ENCODE results near the gene ZNF836.

Gene ZNF836

GRCh38 chr19:52110780-52111179, 60.6 kb downstream of the ZNF836 start:
- peaks cover 52% of the 10 kb centered on the region for H3K9me3 ChIP-seq (ENCODE audit: low read length)
- peaks cover 34% of the 10 kb centered on the region for H3K36me3 ChIP-seq (ENCODE audit: insufficient read depth, low read length)
- no peaks in the 10 kb centered on the region for H3K4me1 ChIP-seq (ENCODE audit: insufficient read depth, low read length)
- H2AFZ ChIP-seq (ENCODE audit: low read depth, low read length) = no peak overlapping the region
- H3K27me3 ChIP-seq (ENCODE audit: insufficient read depth, low read length) = no peaks in the 10 kb centered on the region
- H3K4me3 ChIP-seq (ENCODE audit: low read length) = no peak overlapping the region
